SK-N-SH treated with all-trans-retinoic acid at 6 μM for 48 hours (cell line): ENCODE data around the gene PPARD.

Experiments used
- ATAC-seq: fragments of 200-7000 bp; cut with Tn5 transposase; 3 replicates; pipeline ENCODE4 v1.9.1; 2020; ENCODE audit warnings: mild to moderate bottlenecking, moderate library complexity
- RARB ChIP-seq: fragments of 250-450 bp; sonication (Bioruptor Pico); IDR thresholded peaks from 2 replicates; pipeline ENCODE4 v1.8.0; 2021; ENCODE audit warnings: mild to moderate bottlenecking, moderate library complexity
- TCF4 ChIP-seq: fragments of 250-450 bp; sonication (Bioruptor Pico); IDR thresholded peaks from 2 replicates; pipeline ENCODE4 v1.8.0; 2021; ENCODE audit warnings: mild to moderate bottlenecking, moderate library complexity, borderline replicate concordance

Gene PPARD

GRCh38 chr6:35476004-35476403, 133.6 kb downstream of the PPARD start (continued):
- no peak for TF ChIP-seq RARB (CRISPR knock-in tag)
- no peak for TF ChIP-seq TCF4 (CRISPR knock-in tag)

GRCh38 chr6:35477028-35477427, 134.7 kb downstream of the PPARD start:
- TF ChIP-seq TCF4 (CRISPR knock-in tag): no peak
- ATAC-seq: no peak
